Measurements from ENCODE around the gene PPP1R3D. TPM values are rescaled to one million over a fixed set of nuclear protein-coding genes. Genes with fewer than 3 reads are reported as not detected.

PPP1R3D gene
- total and polyA plus RNA-seq, 10 of the 15 experiments (the other 5 are each of a cell fraction or from before 2014, with no cell fraction given), result 0.39 to 4.8 (median 2.9) TPM

DNA sequence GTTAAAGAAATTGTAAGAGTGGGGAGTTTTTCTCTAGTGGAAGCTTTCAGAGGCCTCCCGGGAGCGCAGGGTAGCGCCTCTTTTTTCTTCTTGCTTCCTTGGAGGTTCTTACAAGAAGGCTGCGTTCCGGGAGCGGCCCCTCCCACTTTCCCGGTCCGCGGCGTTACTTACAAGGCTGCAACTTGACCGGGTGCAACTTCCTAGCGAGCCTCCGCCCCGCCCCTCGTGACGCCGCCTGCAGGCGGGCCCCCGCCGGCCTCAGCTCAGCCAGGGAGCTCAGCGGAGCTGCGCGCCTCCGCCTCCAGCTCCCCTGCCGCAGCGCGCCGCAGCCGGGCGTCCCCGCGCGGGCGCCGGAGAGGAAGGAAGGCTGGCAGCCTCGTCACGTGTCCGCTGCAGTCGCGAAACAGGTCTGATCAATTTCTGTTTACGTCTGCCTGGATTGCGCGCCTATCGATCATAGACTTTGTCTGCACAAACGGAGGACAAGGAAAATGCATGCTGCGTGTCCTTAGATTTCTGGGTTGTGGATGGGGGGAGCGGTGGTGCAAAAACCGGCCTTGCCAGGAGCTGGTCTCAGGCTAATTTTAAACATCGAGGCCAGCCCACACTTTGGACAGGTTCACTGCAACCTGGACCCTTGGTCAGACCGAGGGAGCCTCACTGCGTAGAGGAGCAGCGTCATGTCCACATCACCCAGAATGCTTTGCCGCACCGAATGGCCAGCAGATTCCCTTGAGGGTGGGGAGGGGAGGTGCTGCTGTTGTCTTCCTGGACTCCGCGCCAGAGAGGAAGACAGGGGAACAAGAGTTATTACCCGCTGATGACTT is at the start of gene PPP1R3D, which contains the start of gene FAM217B (continued):
- TF ChIP-seq, protein P1, sequence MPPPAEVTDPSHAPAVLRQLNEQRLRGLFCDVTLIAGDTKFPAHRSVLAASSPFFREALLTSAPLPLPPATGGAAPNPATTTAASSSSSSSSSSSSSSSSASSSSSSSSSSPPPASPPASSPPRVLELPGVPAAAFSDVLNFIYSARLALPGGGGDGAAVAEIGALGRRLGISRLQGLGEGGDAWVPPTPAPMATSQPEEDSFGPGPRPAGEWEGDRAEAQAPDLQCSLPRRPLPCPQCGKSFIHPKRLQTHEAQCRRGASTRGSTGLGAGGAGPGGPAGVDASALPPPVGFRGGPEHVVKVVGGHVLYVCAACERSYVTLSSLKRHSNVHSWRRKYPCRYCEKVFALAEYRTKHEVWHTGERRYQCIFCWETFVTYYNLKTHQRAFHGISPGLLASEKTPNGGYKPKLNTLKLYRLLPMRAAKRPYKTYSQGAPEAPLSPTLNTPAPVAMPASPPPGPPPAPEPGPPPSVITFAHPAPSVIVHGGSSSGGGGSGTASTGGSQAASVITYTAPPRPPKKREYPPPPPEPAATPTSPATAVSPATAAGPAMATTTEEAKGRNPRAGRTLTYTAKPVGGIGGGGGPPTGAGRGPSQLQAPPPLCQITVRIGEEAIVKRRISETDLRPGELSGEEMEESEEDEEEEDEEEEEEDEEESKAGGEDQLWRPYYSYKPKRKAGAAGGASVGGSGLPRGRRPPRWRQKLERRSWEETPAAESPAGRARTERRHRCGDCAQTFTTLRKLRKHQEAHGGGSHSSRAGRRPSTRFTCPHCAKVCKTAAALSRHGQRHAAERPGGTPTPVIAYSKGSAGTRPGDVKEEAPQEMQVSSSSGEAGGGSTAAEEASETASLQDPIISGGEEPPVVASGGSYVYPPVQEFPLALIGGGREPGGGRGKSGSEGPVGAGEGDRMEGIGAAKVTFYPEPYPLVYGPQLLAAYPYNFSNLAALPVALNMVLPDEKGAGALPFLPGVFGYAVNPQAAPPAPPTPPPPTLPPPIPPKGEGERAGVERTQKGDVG (CRISPR knock-in tag; IDR thresholded peaks at IDR 0.05), result no peak
- TF ChIP-seq, protein P2, sequence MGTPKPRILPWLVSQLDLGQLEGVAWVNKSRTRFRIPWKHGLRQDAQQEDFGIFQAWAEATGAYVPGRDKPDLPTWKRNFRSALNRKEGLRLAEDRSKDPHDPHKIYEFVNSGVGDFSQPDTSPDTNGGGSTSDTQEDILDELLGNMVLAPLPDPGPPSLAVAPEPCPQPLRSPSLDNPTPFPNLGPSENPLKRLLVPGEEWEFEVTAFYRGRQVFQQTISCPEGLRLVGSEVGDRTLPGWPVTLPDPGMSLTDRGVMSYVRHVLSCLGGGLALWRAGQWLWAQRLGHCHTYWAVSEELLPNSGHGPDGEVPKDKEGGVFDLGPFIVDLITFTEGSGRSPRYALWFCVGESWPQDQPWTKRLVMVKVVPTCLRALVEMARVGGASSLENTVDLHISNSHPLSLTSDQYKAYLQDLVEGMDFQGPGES (IDR thresholded peaks at IDR 0.05), result no peak
- TF ChIP-seq DPF2 (IDR thresholded peaks at IDR 0.05) (peak; percentile 81), POLR2AphosphoS2 (IDR thresholded peaks at IDR 0.05; ENCODE audit: low read depth, low read length) (peak; percentile 53; the same call in 1 of the 2 replicates), ZNF207 (IDR thresholded peaks at IDR 0.05; ENCODE audit: borderline replicate concordance) (no peak; the same call in 1 of the 2 replicates), NRF1 (conservative IDR thresholded peaks at IDR 0.05; ENCODE audit: low read depth, low read length) (peak; percentile 36), HDAC6 (IDR thresholded peaks at IDR 0.05; ENCODE audit: unreplicated experiment) (no peak), SREBF1 (IDR thresholded peaks at IDR 0.05; ENCODE audit: low read length) (no peak), ETV6 (conservative IDR thresholded peaks at IDR 0.05 in 1 of 2, IDR thresholded peaks at IDR 0.05 in 1 of 2; ENCODE audit: borderline replicate concordance in 1 of 2, low read depth in 1 of 2) (no peak; a peak in 1 of 4 replicates), MEF2B (IDR thresholded peaks at IDR 0.05; ENCODE audit: partially characterized antibody, poor library complexity, severe bottlenecking) (peak; percentile 86), MTA2 (IDR thresholded peaks at IDR 0.05; ENCODE audit: low read depth) (peak; percentile 34), JUNB (IDR thresholded peaks at IDR 0.05) (no peak), NFIC (IDR thresholded peaks at IDR 0.05; ENCODE audit: low read depth, low read length) (no peak; the same call in 1 of the 2 replicates), GATAD2B (conservative IDR thresholded peaks at IDR 0.05; ENCODE audit: low read depth) (peak; percentile 61; the same call in 1 of the 2 replicates), BCL11A (IDR thresholded peaks at IDR 0.05; ENCODE audit: low read depth, low read length) (no peak), CREB1 (IDR thresholded peaks at IDR 0.05; ENCODE audit: low read depth) (peak; percentile 69), SPI1 (IDR thresholded peaks at IDR 0.05; ENCODE audit: borderline replicate concordance, insufficient read depth, low read depth, low read length) (peak; percentile 17; the same call in 1 of the 2 replicates), RAD51 (IDR thresholded peaks at IDR 0.05) (peak; percentile 80; the same call in 1 of the 2 replicates)
- TF ChIP-seq, protein P3, sequence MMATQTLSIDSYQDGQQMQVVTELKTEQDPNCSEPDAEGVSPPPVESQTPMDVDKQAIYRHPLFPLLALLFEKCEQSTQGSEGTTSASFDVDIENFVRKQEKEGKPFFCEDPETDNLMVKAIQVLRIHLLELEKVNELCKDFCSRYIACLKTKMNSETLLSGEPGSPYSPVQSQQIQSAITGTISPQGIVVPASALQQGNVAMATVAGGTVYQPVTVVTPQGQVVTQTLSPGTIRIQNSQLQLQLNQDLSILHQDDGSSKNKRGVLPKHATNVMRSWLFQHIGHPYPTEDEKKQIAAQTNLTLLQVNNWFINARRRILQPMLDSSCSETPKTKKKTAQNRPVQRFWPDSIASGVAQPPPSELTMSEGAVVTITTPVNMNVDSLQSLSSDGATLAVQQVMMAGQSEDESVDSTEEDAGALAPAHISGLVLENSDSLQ (IDR thresholded peaks at IDR 0.05), result no peak
- TF ChIP-seq, protein P4, sequence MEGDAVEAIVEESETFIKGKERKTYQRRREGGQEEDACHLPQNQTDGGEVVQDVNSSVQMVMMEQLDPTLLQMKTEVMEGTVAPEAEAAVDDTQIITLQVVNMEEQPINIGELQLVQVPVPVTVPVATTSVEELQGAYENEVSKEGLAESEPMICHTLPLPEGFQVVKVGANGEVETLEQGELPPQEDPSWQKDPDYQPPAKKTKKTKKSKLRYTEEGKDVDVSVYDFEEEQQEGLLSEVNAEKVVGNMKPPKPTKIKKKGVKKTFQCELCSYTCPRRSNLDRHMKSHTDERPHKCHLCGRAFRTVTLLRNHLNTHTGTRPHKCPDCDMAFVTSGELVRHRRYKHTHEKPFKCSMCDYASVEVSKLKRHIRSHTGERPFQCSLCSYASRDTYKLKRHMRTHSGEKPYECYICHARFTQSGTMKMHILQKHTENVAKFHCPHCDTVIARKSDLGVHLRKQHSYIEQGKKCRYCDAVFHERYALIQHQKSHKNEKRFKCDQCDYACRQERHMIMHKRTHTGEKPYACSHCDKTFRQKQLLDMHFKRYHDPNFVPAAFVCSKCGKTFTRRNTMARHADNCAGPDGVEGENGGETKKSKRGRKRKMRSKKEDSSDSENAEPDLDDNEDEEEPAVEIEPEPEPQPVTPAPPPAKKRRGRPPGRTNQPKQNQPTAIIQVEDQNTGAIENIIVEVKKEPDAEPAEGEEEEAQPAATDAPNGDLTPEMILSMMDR (IDR thresholded peaks at IDR 0.05 in 2 of 3, conservative IDR thresholded peaks at IDR 0.05 in 1 of 3; ENCODE audit: control insufficient read depth in 2 of 3, extremely low read depth in 1 of 3, insufficient read depth in 1 of 3, low read depth in 3 of 3, low read length in 3 of 3), result 0 out of 6 replicates have a peak, but pooled peaks of 1 of the 3 experiments have one; percentile 5

All from GM12878 (cell line).